HepG2 (cell line): ENCODE measurements around the gene ITLN1. TPM values are rescaled to one million over a fixed set of nuclear protein-coding genes. Genes with fewer than 3 reads are reported as not detected.

Experiments used
- ATAC-seq: fragments of 200-7000 bp; cut with Tn5 transposase; 3 replicates; pipeline ENCODE4 v1.9.1; 2020; ENCODE audit warnings: mild to moderate bottlenecking, moderate library complexity
- BruUV-seq: library from RNA; stranded (reverse); fragments of 400-500 nt; replicated peaks from 2 replicates; lab custom pipeline; 2021; lab: Mats Ljungman, UMichigan
- CTCF ChIA-PET: fragments of 300-600 bp; formaldehyde crosslinking; extraction: SDS; loops from one replicate; lab custom pipeline; 2021; ENCODE audit warnings: low total read pairs, inconsistent platforms, low intra/inter-chr PET ratio; lab: Yijun Ruan, JAX
- POLR2A ChIA-PET: fragments of 350-600 bp; sonication (Branson Sonifier 250); formaldehyde crosslinking; loops from one replicate; lab custom pipeline; 2020; ENCODE audit warnings: antibody characterized with exemption, inconsistent platforms; lab: Yijun Ruan, JAX
- DNase-seq: peaks from one replicate; pipeline ENCODE4 v3.0.0-alpha.2; 2015; ENCODE audit warnings: low spot score
- FAIRE-seq: peaks from 3 replicates; lab custom pipeline; 2011; peaks lifted over from hg19 to GRCh38; lab: Jason Lieb, UNC
- H2AFZ ChIP-seq: one replicate; pipeline ENCODE4 v1.6.1; 2011; ENCODE audit warnings: low read length, inconsistent platforms
- H3K27ac ChIP-seq: fragments of 300-600 bp; 3 replicates; pipeline ENCODE4 v1.8.0; 2011; ENCODE audit warnings: mixed run types, mild to moderate bottlenecking, mixed read lengths, low read length, inconsistent platforms; ENCODE audit not compliant: insufficient read depth; ENCODE audit errors: extremely low read length
- H3K27me3 ChIP-seq, 2 experiments: fragments of 200-600 bp in 1 of 2; 2 replicates in 1 of 2; 3 replicates in 1 of 2; pipeline versions ENCODE4 v1.6.0 to v1.8.0; 2011; ENCODE audit warnings: low read length in 2 of 2, mild to moderate bottlenecking in 2 of 2, moderate library complexity in 2 of 2, inconsistent platforms in 1 of 2; ENCODE audit not compliant: insufficient read depth in 2 of 2, control insufficient read depth in 1 of 2
- H3K36me3 ChIP-seq, 2 experiments: fragments of 200-600 bp in 1 of 2; replicated peaks in 1 of 2; 2 replicates in 1 of 2; 3 replicates in 1 of 2; pipeline versions ENCODE4 v1.5.1 to v1.8.0; 2011; ENCODE audit warnings: low read length in 2 of 2, inconsistent platforms in 1 of 2; ENCODE audit not compliant: insufficient read depth in 2 of 2, control insufficient read depth in 1 of 2
- H3K4me1 ChIP-seq: 2 replicates; pipeline ENCODE4 v1.5.1; 2012; ENCODE audit warnings: low read length, inconsistent platforms; ENCODE audit not compliant: insufficient read depth
- H3K4me2 ChIP-seq: 2 replicates; pipeline ENCODE4 v1.6.0; 2011; ENCODE audit warnings: low read depth, low read length, inconsistent platforms
- H3K4me3 ChIP-seq, 3 experiments: fragments of 200-600 bp in 1 of 3; sonication (generic), shearing (Covaris generic) in 1 of 3; replicated peaks in 1 of 3; 2 replicates each; pipeline ENCODE4 v1.5.1; 2011 to 2016; ENCODE audit warnings: low read length in 3 of 3, inconsistent platforms in 2 of 3, low read depth in 2 of 3, mild to moderate bottlenecking in 2 of 3, control low read depth in 1 of 3, mixed read lengths in 1 of 3; ENCODE audit not compliant: insufficient read depth in 1 of 3
- H3K79me2 ChIP-seq: one replicate; pipeline ENCODE4 v1.6.1; 2011; ENCODE audit warnings: low read length, inconsistent platforms; ENCODE audit not compliant: insufficient read depth
- H3K9ac ChIP-seq: 2 replicates; pipeline ENCODE4 v1.6.0; 2011; ENCODE audit warnings: mild to moderate bottlenecking, low read depth, low read length, inconsistent platforms; ENCODE audit not compliant: insufficient read depth
- H3K9me3 ChIP-seq: 2 replicates; pipeline ENCODE4 v1.5.1; 2012; ENCODE audit warnings: mild to moderate bottlenecking, low read length
- H4K20me1 ChIP-seq: 2 replicates; pipeline ENCODE4 v1.6.0; 2011; ENCODE audit warnings: inconsistent platforms, mild to moderate bottlenecking, low read length, moderate library complexity; ENCODE audit not compliant: insufficient read depth
- CEBPB ChIP-seq: IDR thresholded peaks from 2 replicates; pipeline ENCODE4 v1.6.1; 2011; ENCODE audit warnings: low read depth, low read length, improper control_type of control experiment, borderline replicate concordance
- JUND ChIP-seq: sonication (generic); formaldehyde crosslinking; IDR thresholded peaks from 2 replicates; pipeline ENCODE4 v1.8.0; 2022; ENCODE audit warnings: mild to moderate bottlenecking, missing genetic modification reagents
- NFIB ChIP-seq: sonication (generic); formaldehyde crosslinking; IDR thresholded peaks from 2 replicates; pipeline ENCODE4 v1.9.0; 2021; ENCODE audit warnings: missing genetic modification reagents, mild to moderate bottlenecking, borderline replicate concordance
- TBP ChIP-seq: sonication (generic); formaldehyde crosslinking; IDR thresholded peaks from 2 replicates; pipeline ENCODE4 v1.5.0; 2020; ENCODE audit warnings: missing genetic modification reagents
- ZNF296 ChIP-seq: sonication (generic); formaldehyde crosslinking; conservative IDR thresholded peaks from 2 replicates; pipeline ENCODE4 v1.5.0; 2020; ENCODE audit warnings: mild to moderate bottlenecking, missing genetic modification reagents
- ZNF83 ChIP-seq: sonication (generic); formaldehyde crosslinking; IDR thresholded peaks from 2 replicates; pipeline ENCODE4 v1.4.0; 2020; ENCODE audit warnings: missing genetic modification reagents, mild to moderate bottlenecking, borderline replicate concordance
- WGBS: methylation state at CpG from one replicate; pipeline ENCODE4 v1.1.6; 2017; ENCODE audit warnings: low lambda C conversion rate; 5-methylcytosine and 5-hydroxymethylcytosine counted together
- in situ Hi-C: cut with HindIII; loops from 2 replicates; pipeline ENCODE4 v1.10.0; 2017; ENCODE audit warnings: low pct_unique_long_range_greater_than_20kb; ENCODE audit not compliant: extremely low pct_ligation_motif_present
- intact Hi-C: fragments of 100-400 bp; cut with micrococcal nuclease; formaldehyde crosslinking; loops from one replicate; pipeline ENCODE4 v1.10.0; 2022; ENCODE audit not compliant: unreplicated experiment
- polyA plus RNA-seq, 8 experiments: library from polyadenylated mRNA; depleted of rRNA in 3 of 8; stranded (reverse) in 7 of 8; unstranded in 1 of 8; fragments of >200 nt; fragmentation: Illumina TruSeq in 4 of 8; extraction: Trizol in 4 of 8; gene quantifications; 2 replicates each; pipeline versions ENCODE4 v1.2.1 to v1.2.3, GENCODE V29; 2011 to 2016; ENCODE audit warnings: low read depth in 4 of 8, missing spikeins in 1 of 8, mixed read lengths in 1 of 8; ENCODE audit not compliant: insufficient read depth in 1 of 8
- total RNA-seq, 5 experiments: library from RNA; depleted of rRNA; stranded (reverse); fragments of >200 nt; fragmentation: Illumina TruSeq; extraction: Trizol; gene quantifications; 2 replicates each; pipeline ENCODE4 v1.2.3, GENCODE V29; 2016; ENCODE audit warnings: low read depth in 1 of 5

The ITLN1 gene
- total and polyA plus RNA-seq, 2 of the 13 experiments (the other 11 are each of a cell fraction or from before 2014, with no cell fraction given): not detected

DNA sequence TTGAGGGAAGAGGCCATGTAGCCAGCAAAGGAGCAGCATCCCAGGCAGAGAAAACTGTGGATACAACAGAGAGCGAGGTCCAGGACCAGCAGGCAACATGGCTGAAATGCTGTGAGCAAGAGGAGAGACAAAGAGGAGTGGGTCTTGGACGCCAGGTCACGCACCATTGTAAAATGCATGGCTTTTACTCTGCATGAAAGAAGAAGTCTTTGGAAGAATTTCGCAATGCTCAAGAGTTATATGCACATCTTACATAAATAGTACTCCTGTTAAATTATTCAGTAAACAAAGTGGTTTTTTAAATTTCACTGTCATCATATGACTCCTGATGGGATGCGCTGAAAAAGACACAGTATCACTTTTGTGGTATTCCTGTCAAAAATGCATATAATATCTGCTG, 25.8 kb downstream of the ITLN1 start:
- 73% methylated on average over 5 of the region's 5 CpGs for WGBS
- TF ChIP-seq CEBPB: peak; percentile 66
- no peak for TF ChIP-seq ZNF296
- CTCF ChIA-PET: no interaction called here
- DNase-seq (no peak), FAIRE-seq (no peak), ATAC-seq (no peak)
- Histone ChIP-seq H3K4me1 (peaks cover 7% of the 10 kb centered on the region; the same call in 1 of the 2 replicates), H3K27ac (no peak overlapping the region), H3K9ac (no peak overlapping the region), H3K4me2 (no peak overlapping the region), H3K27me3 (no peaks in the 10 kb centered on the region), H3K36me3 (no peaks in the 10 kb centered on the region), H2AFZ (no peak overlapping the region), H3K79me2 (no peaks in the 10 kb centered on the region), H3K9me3 (no peaks in the 10 kb centered on the region), H4K20me1 (no peaks in the 10 kb centered on the region), H3K4me3 (no peak overlapping the region)
- in situ Hi-C loops: no loop called here
- BruUV-seq: no TSS peak
- intact Hi-C loops: no loop called here
- POLR2A ChIA-PET: no interaction called here

DNA sequence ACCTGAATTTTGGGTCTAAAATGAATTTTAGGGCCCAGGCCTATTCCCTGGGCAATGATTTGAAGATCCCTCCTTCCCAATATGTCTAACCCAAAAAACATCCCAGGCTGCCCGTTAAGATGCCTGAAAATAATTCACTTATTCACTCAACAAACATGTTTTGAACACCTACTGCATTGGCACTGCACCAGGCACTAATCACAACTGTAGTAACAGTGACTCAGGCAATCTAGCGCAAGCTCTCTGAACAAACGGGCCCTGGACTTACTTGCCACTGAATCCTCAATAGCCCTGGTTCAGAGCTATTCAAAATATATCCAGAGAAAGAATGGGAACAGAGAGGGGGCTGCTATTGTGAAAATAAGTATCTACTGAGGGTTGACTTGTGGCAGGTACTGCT, 26.5 kb downstream of the ITLN1 start:
- ChIA-PET POLR2A (no interaction called here), CTCF (no interaction called here)
- WGBS: 13% methylated on average over 3 of the region's 3 CpGs

More for the DNA sequence above, 26.5 kb downstream of the ITLN1 start:
- intact Hi-C loops (no loop called here), in situ Hi-C loops (no loop called here)
- no TSS peak for BruUV-seq
- no peak for FAIRE-seq
- Histone ChIP-seq H3K4me2 (no peak overlapping the region), H3K27ac (no peak overlapping the region), H3K79me2 (no peaks in the 10 kb centered on the region), H3K9me3 (no peaks in the 10 kb centered on the region), H3K4me1 (peaks cover 7% of the 10 kb centered on the region; the same call in 1 of the 2 replicates), H3K4me3 (no peak overlapping the region), H3K27me3 (no peaks in the 10 kb centered on the region), H3K36me3 (no peaks in the 10 kb centered on the region), H3K9ac (no peak overlapping the region), H4K20me1 (no peaks in the 10 kb centered on the region), H2AFZ (no peak overlapping the region)
- ATAC-seq: no peak
- DNase-seq: no peak
- TF ChIP-seq NFIB (CRISPR knock-in tag) (no peak), JUND (CRISPR knock-in tag) (no peak), ZNF83 (no peak), TBP (CRISPR knock-in tag) (no peak)
